HEK293 (cell line): ENCODE results near the gene ADCY6.

Experiments used
- CTCF ChIA-PET: fragments of 350-600 bp; formaldehyde crosslinking; extraction: SDS; loops from one replicate; lab custom pipeline; 2021; ENCODE audit warnings: antibody characterized with exemption; lab: Yijun Ruan, JAX
- POLR2A ChIA-PET: fragments of 300-600 bp; formaldehyde crosslinking; extraction: SDS; loops from one replicate; lab custom pipeline; 2020; ENCODE audit warnings: antibody characterized with exemption, inconsistent platforms; lab: Yijun Ruan, JAX
- H3K27ac ChIP-seq: fragments of 200-500 bp; sonication (Bioruptor generic); 2 replicates; pipeline ENCODE4 v1.5.1; 2014; ENCODE audit warnings: low read depth, low read length, control low read depth, inconsistent platforms; ENCODE audit errors: extremely low read depth
- H3K36me3 ChIP-seq, 2 experiments: fragments of 200-500 bp in 1 of 2; sonication (Bioruptor generic) in 1 of 2; 1 replicate in 1 of 2; 2 replicates in 1 of 2; pipeline ENCODE4 v1.5.1; 2014 to 2017; ENCODE audit warnings: inconsistent platforms in 2 of 2, low read length in 2 of 2; ENCODE audit not compliant: control insufficient read depth in 2 of 2, insufficient read depth in 1 of 2
- H3K4me1 ChIP-seq: fragments of 200-500 bp; sonication (Bioruptor generic); 2 replicates; pipeline ENCODE4 v1.5.1; 2014; ENCODE audit warnings: mild to moderate bottlenecking, low read length, inconsistent platforms; ENCODE audit not compliant: control insufficient read depth, insufficient read depth
- H3K4me3 ChIP-seq: 2 replicates; pipeline ENCODE4 v1.5.1; 2011; ENCODE audit warnings: low read depth, mild to moderate bottlenecking, control low read depth, low read length, moderate library complexity
- H3K9me3 ChIP-seq: fragments of 200-500 bp; sonication (Bioruptor generic); 2 replicates; pipeline ENCODE4 v1.5.1; 2014; ENCODE audit warnings: low read depth, low read length, inconsistent platforms; ENCODE audit not compliant: control insufficient read depth, insufficient read depth
- CTCF ChIP-seq: fragments of 450-650 bp; formaldehyde crosslinking; IDR thresholded peaks from 2 replicates; pipeline ENCODE4 v1.5.1; 2016; ENCODE audit warnings: missing biosample characterization, missing genetic modification characterization
- EGR2 ChIP-seq: fragments of 450-650 bp; formaldehyde crosslinking; IDR thresholded peaks from 2 replicates; pipeline ENCODE4 v1.5.1; 2016; ENCODE audit warnings: low read depth, missing biosample characterization, missing genetic modification characterization
- HOXD13 ChIP-seq: sonication (generic); formaldehyde crosslinking; IDR thresholded peaks from 2 replicates; pipeline ENCODE4 v1.8.0; 2022; ENCODE audit warnings: missing genetic modification reagents, borderline replicate concordance
- KLF9 ChIP-seq: fragments of 450-650 bp; formaldehyde crosslinking; IDR thresholded peaks from 2 replicates; pipeline ENCODE4 v1.5.1; 2016; ENCODE audit warnings: missing biosample characterization, missing genetic modification characterization, low read depth
- PRDM10 ChIP-seq: fragments of 450-650 bp; formaldehyde crosslinking; IDR thresholded peaks from 2 replicates; pipeline ENCODE4 v1.5.1; 2016; ENCODE audit warnings: missing biosample characterization, missing genetic modification characterization
- SP7 ChIP-seq: fragments of 450-650 bp; formaldehyde crosslinking; IDR thresholded peaks from 2 replicates; pipeline ENCODE4 v1.5.1; 2016; ENCODE audit warnings: missing biosample characterization, missing genetic modification characterization
- ZFHX2 ChIP-seq: fragments of 450-650 bp; formaldehyde crosslinking; conservative IDR thresholded peaks from 2 replicates; pipeline ENCODE4 v1.5.1; 2016; ENCODE audit warnings: missing biosample characterization, missing genetic modification characterization
- ZNF140 ChIP-seq: fragments of 450-650 bp; formaldehyde crosslinking; IDR thresholded peaks from 2 replicates; pipeline ENCODE4 v1.5.1; 2016; ENCODE audit warnings: missing biosample characterization, missing genetic modification characterization
- ZNF146 ChIP-seq: fragments of 450-650 bp; formaldehyde crosslinking; IDR thresholded peaks from 2 replicates; pipeline ENCODE4 v1.5.1; 2016; ENCODE audit warnings: missing biosample characterization, missing genetic modification characterization
- ZNF2 ChIP-seq: fragments of 450-650 bp; formaldehyde crosslinking; IDR thresholded peaks from 2 replicates; pipeline ENCODE4 v1.5.1; 2016; ENCODE audit warnings: missing biosample characterization, missing genetic modification characterization
- ZNF23 ChIP-seq: fragments of 450-650 bp; formaldehyde crosslinking; IDR thresholded peaks from 2 replicates; pipeline ENCODE4 v1.5.1; 2016; ENCODE audit warnings: missing biosample characterization, missing genetic modification characterization, borderline replicate concordance
- ZNF362 ChIP-seq: fragments of 450-650 bp; formaldehyde crosslinking; IDR thresholded peaks from 2 replicates; pipeline ENCODE4 v1.5.1; 2016; ENCODE audit warnings: missing biosample characterization, missing genetic modification characterization
- ZNF394 ChIP-seq: fragments of 450-650 bp; formaldehyde crosslinking; IDR thresholded peaks from 2 replicates; pipeline ENCODE4 v1.5.1; 2016; ENCODE audit warnings: missing biosample characterization, missing genetic modification characterization, mild to moderate bottlenecking, moderate library complexity, borderline replicate concordance
- ZNF398 ChIP-seq: fragments of 450-650 bp; formaldehyde crosslinking; IDR thresholded peaks from 2 replicates; pipeline ENCODE4 v1.5.1; 2017; ENCODE audit warnings: missing biosample characterization, missing genetic modification characterization
- ZNF416 ChIP-seq: fragments of 450-650 bp; formaldehyde crosslinking; IDR thresholded peaks from 2 replicates; pipeline ENCODE4 v1.5.1; 2016; ENCODE audit warnings: missing biosample characterization, missing genetic modification characterization
- ZNF48 ChIP-seq: fragments of 450-650 bp; formaldehyde crosslinking; IDR thresholded peaks from 2 replicates; pipeline ENCODE4 v1.5.1; 2016; ENCODE audit warnings: missing biosample characterization, missing genetic modification characterization
- ZNF521 ChIP-seq: fragments of 450-650 bp; formaldehyde crosslinking; IDR thresholded peaks from 2 replicates; pipeline ENCODE4 v1.5.1; 2017; ENCODE audit warnings: missing biosample characterization, mild to moderate bottlenecking, missing genetic modification characterization
- ZNF560 ChIP-seq: fragments of 450-650 bp; formaldehyde crosslinking; IDR thresholded peaks from 2 replicates; pipeline ENCODE4 v1.5.1; 2017; ENCODE audit warnings: missing biosample characterization, missing genetic modification characterization, borderline replicate concordance
- ZNF658 ChIP-seq: fragments of 450-650 bp; formaldehyde crosslinking; IDR thresholded peaks from 2 replicates; pipeline ENCODE4; 2016; ENCODE audit warnings: missing biosample characterization, missing genetic modification characterization
- ZNF664 ChIP-seq: fragments of 450-650 bp; formaldehyde crosslinking; IDR thresholded peaks from 2 replicates; pipeline ENCODE4 v1.5.1; 2016; ENCODE audit warnings: missing biosample characterization, missing genetic modification characterization
- ZNF677 ChIP-seq: fragments of 450-650 bp; IDR thresholded peaks from 2 replicates; pipeline ENCODE4 v1.5.0; 2018; ENCODE audit warnings: missing biosample characterization, mild to moderate bottlenecking, missing genetic modification characterization, moderate library complexity
- ZNF776 ChIP-seq: fragments of 450-650 bp; formaldehyde crosslinking; IDR thresholded peaks from 2 replicates; pipeline ENCODE4 v1.5.0; 2017; ENCODE audit warnings: missing biosample characterization, missing genetic modification characterization, borderline replicate concordance
- ZNF792 ChIP-seq: fragments of 450-650 bp; formaldehyde crosslinking; IDR thresholded peaks from 2 replicates; pipeline ENCODE4 v1.5.1; 2016; ENCODE audit warnings: missing biosample characterization, missing genetic modification characterization

ADCY6 gene

GRCh38 chr12:48822139-48822538 is 33.2 kb upstream of the ADCY6 start (continued):
- no peak for TF ChIP-seq SP7 (tag by site-specific recombination)

GRCh38 chr12:48819986-48820725 is 31.3 kb upstream of the ADCY6 start:
- H3K4me3 ChIP-seq, result no peak overlapping the region
- H3K36me3 ChIP-seq, result peaks cover 0 to 24% of the 10 kb centered on the region in 2 experiments; a peak in 1 of 3 replicates
- H3K4me1 ChIP-seq, result peaks cover 3% of the 10 kb centered on the region; the same call in 1 of the 2 replicates
- TF ChIP-seq ZNF398 (peak; percentile 24; the same call in 1 of the 2 replicates), PRDM10 (tag by site-specific recombination) (no peak), ZNF677 (tag by site-specific recombination) (no peak), ZFHX2 (peak; percentile 69), ZNF416 (no peak), ZNF23 (tag by site-specific recombination) (no peak), ZNF792 (tag by site-specific recombination) (no peak), ZNF776 (no peak), ZNF48 (tag by site-specific recombination) (no peak), ZNF521 (tag by site-specific recombination) (no peak), ZNF362 (tag by site-specific recombination) (no peak), EGR2 (0 out of 2 replicates have a peak, but pooled peaks have one; percentile 27)
- no peak overlapping the region for H3K27ac ChIP-seq
- ChIA-PET CTCF (interaction anchor here (0.5 to 1.5 kb wide), 5 partner anchors 10 to 197 kb away, joined by 3 to 8 read pairs (median 3); no protein-coding TSS in a partner anchor), POLR2A (interaction anchor here (0.6 to 2.0 kb wide), 3 partner anchors 9 to 163 kb away, joined by 3 to 4 read pairs (median 3); no protein-coding TSS in a partner anchor)
- no peaks in the 10 kb centered on the region for H3K9me3 ChIP-seq

GRCh38 chr12:48818831-48819590 is 30.1 kb upstream of the ADCY6 start:
- no peak overlapping the region; the same call in 1 of the 2 replicates for H3K27ac ChIP-seq
- ChIA-PET POLR2A (interaction anchor here (0.5 to 2.0 kb wide), 5 partner anchors 9 to 1592 kb away, joined by 3 to 5 read pairs (median 3); no protein-coding TSS in a partner anchor), CTCF (interaction anchor here (0.7 to 1.5 kb wide), 5 partner anchors 11 to 146 kb away, joined by 3 to 8 read pairs (median 3); no protein-coding TSS in a partner anchor)
- H3K9me3 ChIP-seq, result no peaks in the 10 kb centered on the region
- H3K36me3 ChIP-seq, result peaks cover 0 to 13% of the 10 kb centered on the region in 2 experiments; a peak in 1 of 3 replicates
- H3K4me1 ChIP-seq, result peaks cover 3% of the 10 kb centered on the region; the same call in 1 of the 2 replicates
- peak overlapping the region; percentile 63 for H3K4me3 ChIP-seq
- peak; percentile 84 for TF ChIP-seq CTCF
- TF ChIP-seq ZNF664 (tag by site-specific recombination), result no peak
- TF ChIP-seq KLF9 (tag by site-specific recombination), result no peak
- TF ChIP-seq HOXD13 (CRISPR knock-in tag), result no peak
- no peak for TF ChIP-seq ZNF658
- TF ChIP-seq ZNF560 (tag by site-specific recombination), result no peak
- TF ChIP-seq ZNF146 (tag by site-specific recombination), result no peak
- no peak for TF ChIP-seq ZNF2 (tag by site-specific recombination)
- TF ChIP-seq ZNF394 (tag by site-specific recombination), result no peak
- no peak for TF ChIP-seq ZNF140 (tag by site-specific recombination)
- TF ChIP-seq ZFHX2, result peak; percentile 78
